ENCODE data around the gene RTBDN.

RTBDN gene

DNA sequence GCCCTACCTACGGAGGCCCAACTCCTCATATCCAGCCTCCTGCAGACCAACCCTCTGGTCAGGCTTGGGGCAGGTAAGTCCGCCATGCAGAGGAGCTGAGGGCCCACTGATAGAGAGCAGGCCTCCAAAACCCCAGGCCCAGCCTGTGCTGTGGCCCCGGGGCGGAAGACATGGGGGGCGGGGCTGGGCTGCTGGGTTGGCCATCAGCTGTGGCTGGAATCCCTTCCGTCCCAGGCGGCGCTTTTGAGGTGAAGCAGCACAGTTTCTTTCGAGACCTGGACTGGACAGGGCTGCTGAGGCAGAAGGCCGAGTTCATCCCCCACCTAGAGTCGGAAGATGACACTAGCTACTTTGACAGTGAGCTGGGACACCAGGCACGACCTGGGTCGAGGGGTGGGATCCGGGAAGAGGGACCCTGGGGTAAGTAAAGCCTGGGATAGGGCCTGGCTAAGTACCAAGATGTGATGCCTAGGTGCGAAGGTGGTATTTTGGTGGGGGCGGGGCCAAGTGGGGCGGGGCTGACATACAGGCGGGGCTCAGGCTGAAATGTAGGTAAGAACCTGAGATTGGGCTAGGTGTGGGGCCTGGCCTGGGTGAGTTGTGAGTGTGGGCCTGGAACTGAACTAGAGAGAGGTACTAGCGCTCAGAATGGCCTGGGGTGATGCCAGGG is 31.5 kb upstream of the RTBDN start:
- Histone ChIP-seq H3K79me2 (ENCODE audit: control insufficient read depth, low read length) (no peaks in the 10 kb centered on the region), H3K36me3 (ENCODE audit: control insufficient read depth, low read length) (no peaks in the 10 kb centered on the region), H3K27me3 (ENCODE audit: control insufficient read depth, low read length) (0 out of 2 replicates have a peak, but pooled peaks cover 2% of the 10 kb centered on the region), H3K27ac (ENCODE audit: low read depth, low read length) (no peak overlapping the region), H4K20me1 (ENCODE audit: control insufficient read depth, insufficient read depth, low read depth, low read length) (no peaks in the 10 kb centered on the region), H3K4me3 (ENCODE audit: low read length) (no peak overlapping the region), H3F3A (ENCODE audit: control insufficient read depth, insufficient read depth) (no peaks in the 10 kb centered on the region), H3K4me1 (ENCODE audit: control insufficient read depth, low read length) (peaks cover 11% of the 10 kb centered on the region), H3K9me2 (replicated peaks; ENCODE audit: control insufficient read depth, low read length) (no peaks in the 10 kb centered on the region), H3K9me3 (ENCODE audit: control insufficient read depth, insufficient read depth, low read length) (no peaks in the 10 kb centered on the region), H3K4me2 (ENCODE audit: low read length) (no peak overlapping the region)
- TF ChIP-seq EZH2phosphoT487 (IDR thresholded peaks at IDR 0.05; ENCODE audit: borderline replicate concordance, low read length) = no peak
- no peak for TF ChIP-seq CTCF (IDR thresholded peaks at IDR 0.05; ENCODE audit: low read depth, low read length, poor library complexity, severe bottlenecking)

GRCh38 chr19:12864721-12865715 is 30.6 kb upstream of the RTBDN start:
- no peak overlapping the region for H3K4me2 ChIP-seq (ENCODE audit: low read length)
- H3K9me2 ChIP-seq (replicated peaks; ENCODE audit: control insufficient read depth, low read length) = no peaks in the 10 kb centered on the region
- H3K36me3 ChIP-seq (ENCODE audit: control insufficient read depth, low read length) = no peaks in the 10 kb centered on the region
- peaks cover 11% of the 10 kb centered on the region for H3K4me1 ChIP-seq (ENCODE audit: control insufficient read depth, low read length)
- no peak overlapping the region for H3K4me3 ChIP-seq (ENCODE audit: low read length)
- 0 out of 2 replicates have a peak, but pooled peaks cover 2% of the 10 kb centered on the region for H3K27me3 ChIP-seq (ENCODE audit: control insufficient read depth, low read length)
- no peaks in the 10 kb centered on the region for H4K20me1 ChIP-seq (ENCODE audit: control insufficient read depth, insufficient read depth, low read depth, low read length)
- H3F3A ChIP-seq (ENCODE audit: control insufficient read depth, insufficient read depth) = no peaks in the 10 kb centered on the region
- no peaks in the 10 kb centered on the region for H3K79me2 ChIP-seq (ENCODE audit: control insufficient read depth, low read length)
- H3K27ac ChIP-seq (ENCODE audit: low read depth, low read length) = no peak overlapping the region
- H3K9me3 ChIP-seq (ENCODE audit: control insufficient read depth, insufficient read depth, low read length) = no peaks in the 10 kb centered on the region
- TF ChIP-seq CTCF (IDR thresholded peaks at IDR 0.05; ENCODE audit: low read depth, low read length, poor library complexity, severe bottlenecking) = no peak
- TF ChIP-seq EZH2phosphoT487 (IDR thresholded peaks at IDR 0.05; ENCODE audit: borderline replicate concordance, low read length) = no peak

- H3K9me2 ChIP-seq (replicated peaks; ENCODE audit: control insufficient read depth, low read length) = no peaks in the 10 kb centered on the region
- no peak overlapping the region for H3K27ac ChIP-seq (ENCODE audit: low read depth, low read length)
- H3K79me2 ChIP-seq (ENCODE audit: control insufficient read depth, low read length) = no peaks in the 10 kb centered on the region
- H3K4me3 ChIP-seq (ENCODE audit: low read length) = no peak overlapping the region
- peaks cover 11% of the 10 kb centered on the region for H3K4me1 ChIP-seq (ENCODE audit: control insufficient read depth, low read length)
- no peaks in the 10 kb centered on the region for H3K36me3 ChIP-seq (ENCODE audit: control insufficient read depth, low read length)
- H3K9me3 ChIP-seq (ENCODE audit: control insufficient read depth, insufficient read depth, low read length) = no peaks in the 10 kb centered on the region
- TF ChIP-seq CTCF (IDR thresholded peaks at IDR 0.05; ENCODE audit: low read depth, low read length, poor library complexity, severe bottlenecking) (no peak), EZH2phosphoT487 (IDR thresholded peaks at IDR 0.05; ENCODE audit: borderline replicate concordance, low read length) (no peak)
- H3F3A ChIP-seq (ENCODE audit: control insufficient read depth, insufficient read depth) = no peaks in the 10 kb centered on the region
- no peaks in the 10 kb centered on the region for H4K20me1 ChIP-seq (ENCODE audit: control insufficient read depth, insufficient read depth, low read depth, low read length)
- H3K27me3 ChIP-seq (ENCODE audit: control insufficient read depth, low read length) = 0 out of 2 replicates have a peak, but pooled peaks cover 2% of the 10 kb centered on the region
- no peak overlapping the region for H3K4me2 ChIP-seq (ENCODE audit: low read length)
Observed at GRCh38 chr19:12864143-12864542, 29.8 kb upstream of the RTBDN start.
